ENCODE results near the gene DNAJB2. TPM values are rescaled to one million over a fixed set of nuclear protein-coding genes. Genes with fewer than 3 reads are reported as not detected.

The DNAJB2 gene
- total RNA-seq, 1 experiment from 2014 or later: 66.2 TPM

DNA sequence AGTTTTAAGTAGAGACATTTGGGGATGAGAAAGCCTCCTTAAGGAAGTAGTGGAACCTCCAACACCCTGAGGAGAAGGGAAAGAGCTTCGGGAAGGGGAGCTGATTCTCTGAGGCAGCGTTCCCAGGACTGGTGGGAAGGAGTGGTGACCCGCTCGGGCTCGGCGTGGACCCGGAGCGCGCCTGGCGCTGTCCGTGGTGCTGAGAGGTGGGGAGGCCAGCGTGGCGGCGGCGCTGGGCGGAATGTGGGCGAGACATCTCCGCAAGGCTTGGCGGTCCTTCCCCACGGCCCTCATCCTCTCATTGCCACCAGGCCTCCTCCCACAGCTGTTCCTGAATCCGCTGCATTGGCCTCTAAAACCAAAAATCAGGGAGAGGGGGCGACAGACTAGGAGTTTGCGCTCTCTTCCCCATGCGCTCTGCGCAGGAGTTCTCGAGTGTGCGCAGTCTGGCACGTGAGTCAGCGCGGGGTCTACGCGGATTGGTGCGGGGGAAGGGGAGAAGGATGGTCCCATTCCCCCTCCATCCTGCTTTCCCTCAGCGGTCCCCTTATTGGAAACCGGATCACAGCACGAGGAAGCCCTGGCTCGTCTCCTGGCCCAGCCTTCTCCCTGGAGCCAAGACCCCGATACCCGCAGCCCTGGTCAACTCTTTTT is 52.5 kb downstream of the DNAJB2 start:
- no TSS peak for BruUV-seq (replicated peaks)
- Histone ChIP-seq H3K4me3 (ENCODE audit: low read depth in 2 of 2, low read length in 2 of 2) (no peak overlapping the region), H3K27me3 (ENCODE audit: control insufficient read depth, insufficient read depth, low read length) (0 out of 2 replicates have a peak, but pooled peaks cover 4% of the 10 kb centered on the region), H3K9me3 (ENCODE audit: control insufficient read depth, insufficient read depth, low read depth, low read length) (no peaks in the 10 kb centered on the region), H3K36me3 (ENCODE audit: control insufficient read depth, insufficient read depth, low read length) (no peaks in the 10 kb centered on the region), H3K27ac (ENCODE audit: low read length) (no peak overlapping the region), H3K4me1 (ENCODE audit: control insufficient read depth, insufficient read depth, low read length) (no peaks in the 10 kb centered on the region)
- no peak for DNase-seq (ENCODE audit: low read depth, low spot score)
- POLR2A ChIA-PET: no interaction called here
- TF ChIP-seq, protein P1, sequence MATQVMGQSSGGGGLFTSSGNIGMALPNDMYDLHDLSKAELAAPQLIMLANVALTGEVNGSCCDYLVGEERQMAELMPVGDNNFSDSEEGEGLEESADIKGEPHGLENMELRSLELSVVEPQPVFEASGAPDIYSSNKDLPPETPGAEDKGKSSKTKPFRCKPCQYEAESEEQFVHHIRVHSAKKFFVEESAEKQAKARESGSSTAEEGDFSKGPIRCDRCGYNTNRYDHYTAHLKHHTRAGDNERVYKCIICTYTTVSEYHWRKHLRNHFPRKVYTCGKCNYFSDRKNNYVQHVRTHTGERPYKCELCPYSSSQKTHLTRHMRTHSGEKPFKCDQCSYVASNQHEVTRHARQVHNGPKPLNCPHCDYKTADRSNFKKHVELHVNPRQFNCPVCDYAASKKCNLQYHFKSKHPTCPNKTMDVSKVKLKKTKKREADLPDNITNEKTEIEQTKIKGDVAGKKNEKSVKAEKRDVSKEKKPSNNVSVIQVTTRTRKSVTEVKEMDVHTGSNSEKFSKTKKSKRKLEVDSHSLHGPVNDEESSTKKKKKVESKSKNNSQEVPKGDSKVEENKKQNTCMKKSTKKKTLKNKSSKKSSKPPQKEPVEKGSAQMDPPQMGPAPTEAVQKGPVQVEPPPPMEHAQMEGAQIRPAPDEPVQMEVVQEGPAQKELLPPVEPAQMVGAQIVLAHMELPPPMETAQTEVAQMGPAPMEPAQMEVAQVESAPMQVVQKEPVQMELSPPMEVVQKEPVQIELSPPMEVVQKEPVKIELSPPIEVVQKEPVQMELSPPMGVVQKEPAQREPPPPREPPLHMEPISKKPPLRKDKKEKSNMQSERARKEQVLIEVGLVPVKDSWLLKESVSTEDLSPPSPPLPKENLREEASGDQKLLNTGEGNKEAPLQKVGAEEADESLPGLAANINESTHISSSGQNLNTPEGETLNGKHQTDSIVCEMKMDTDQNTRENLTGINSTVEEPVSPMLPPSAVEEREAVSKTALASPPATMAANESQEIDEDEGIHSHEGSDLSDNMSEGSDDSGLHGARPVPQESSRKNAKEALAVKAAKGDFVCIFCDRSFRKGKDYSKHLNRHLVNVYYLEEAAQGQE (IDR thresholded peaks at IDR 0.05; ENCODE audit: insufficient read depth in 1 of 2, low read depth in 2 of 2, low read length in 1 of 2): peak; percentile 93 to 96
- TF ChIP-seq SIN3A (IDR thresholded peaks at IDR 0.05; ENCODE audit: borderline replicate concordance, insufficient read depth, low read depth, low read length): no peak
- ATAC-seq: no peak; the same call in 1 of the 2 replicates
- in situ Hi-C loops (cut with HindIII; ENCODE audit: low pct_unique_long_range_greater_than_20kb, low sequenced_read_pairs) (no loop called here), intact Hi-C loops (cut with micrococcal nuclease; ENCODE audit: unreplicated experiment) (no loop called here)
- CTCF ChIA-PET: no interaction called here

DNA sequence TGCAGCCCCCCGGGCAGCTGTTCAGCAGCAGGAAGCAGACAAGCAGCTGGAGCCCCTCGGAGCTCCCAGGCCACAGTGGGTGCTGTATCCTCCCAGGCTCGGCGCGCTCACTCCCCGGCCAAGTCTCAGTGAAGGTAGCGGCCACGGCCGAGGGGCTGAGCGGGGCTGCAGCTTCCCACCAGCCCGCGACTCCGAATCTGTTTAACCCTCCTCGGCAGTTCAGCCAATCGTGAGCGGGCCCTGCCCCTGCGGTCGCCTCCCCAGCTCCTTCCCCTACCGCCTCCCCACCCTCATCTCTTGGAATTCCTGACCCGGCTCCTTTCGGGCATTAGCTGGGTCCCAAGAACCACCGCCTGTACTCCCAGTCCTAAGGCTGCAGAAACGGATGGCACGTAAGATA is 53.4 kb downstream of the DNAJB2 start, which contains the start of gene RESP18:
Gene RESP18, minus strand, starts transcription at position 203 of the 400 bp plus-strand sequence.
- no TSS peak for BruUV-seq (replicated peaks)
- no peak for DNase-seq (ENCODE audit: low read depth, low spot score)
- no peak for TF ChIP-seq POLR2AphosphoS5 (IDR thresholded peaks at IDR 0.05; ENCODE audit: low read depth, low read length)
- TF ChIP-seq SIN3A (IDR thresholded peaks at IDR 0.05; ENCODE audit: borderline replicate concordance, insufficient read depth, low read depth, low read length): no peak
- no peak for TF ChIP-seq TCF7L2 (IDR thresholded peaks at IDR 0.05; ENCODE audit: low read depth, low read length)
- TF ChIP-seq, protein P1 (IDR thresholded peaks at IDR 0.05; ENCODE audit: insufficient read depth in 1 of 2, low read depth in 2 of 2, low read length in 1 of 2): no peak
- TF ChIP-seq, protein P2, sequence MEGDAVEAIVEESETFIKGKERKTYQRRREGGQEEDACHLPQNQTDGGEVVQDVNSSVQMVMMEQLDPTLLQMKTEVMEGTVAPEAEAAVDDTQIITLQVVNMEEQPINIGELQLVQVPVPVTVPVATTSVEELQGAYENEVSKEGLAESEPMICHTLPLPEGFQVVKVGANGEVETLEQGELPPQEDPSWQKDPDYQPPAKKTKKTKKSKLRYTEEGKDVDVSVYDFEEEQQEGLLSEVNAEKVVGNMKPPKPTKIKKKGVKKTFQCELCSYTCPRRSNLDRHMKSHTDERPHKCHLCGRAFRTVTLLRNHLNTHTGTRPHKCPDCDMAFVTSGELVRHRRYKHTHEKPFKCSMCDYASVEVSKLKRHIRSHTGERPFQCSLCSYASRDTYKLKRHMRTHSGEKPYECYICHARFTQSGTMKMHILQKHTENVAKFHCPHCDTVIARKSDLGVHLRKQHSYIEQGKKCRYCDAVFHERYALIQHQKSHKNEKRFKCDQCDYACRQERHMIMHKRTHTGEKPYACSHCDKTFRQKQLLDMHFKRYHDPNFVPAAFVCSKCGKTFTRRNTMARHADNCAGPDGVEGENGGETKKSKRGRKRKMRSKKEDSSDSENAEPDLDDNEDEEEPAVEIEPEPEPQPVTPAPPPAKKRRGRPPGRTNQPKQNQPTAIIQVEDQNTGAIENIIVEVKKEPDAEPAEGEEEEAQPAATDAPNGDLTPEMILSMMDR (IDR thresholded peaks at IDR 0.05): no peak
- H3K4me1 ChIP-seq (ENCODE audit: control insufficient read depth, insufficient read depth, low read length): no peaks in the 10 kb centered on the region
- no peak for ATAC-seq
- H3K4me3 ChIP-seq (ENCODE audit: low read depth in 2 of 2, low read length in 2 of 2): no peak within 1 kb of the TSS
- no peak within 1 kb of the TSS for H3K27ac ChIP-seq (ENCODE audit: low read length)
- ChIA-PET POLR2A (no interaction called here), CTCF (no interaction called here)
- no peaks in the 10 kb centered on the region for H3K36me3 ChIP-seq (ENCODE audit: control insufficient read depth, insufficient read depth, low read length)
- H3K27me3 ChIP-seq (ENCODE audit: control insufficient read depth, insufficient read depth, low read length): 0 out of 2 replicates have a peak, but pooled peaks cover 4% of the 10 kb centered on the region
- H3K9me3 ChIP-seq (ENCODE audit: control insufficient read depth, insufficient read depth, low read depth, low read length): no peaks in the 10 kb centered on the region
- intact Hi-C loops (cut with micrococcal nuclease; ENCODE audit: unreplicated experiment): no loop called here
- in situ Hi-C loops (cut with HindIII; ENCODE audit: low pct_unique_long_range_greater_than_20kb, low sequenced_read_pairs): no loop called here

Data from Panc1 (cell line).